ENCODE measurements around the gene SPNS2.
A peak's percentile ranks its signal among the peaks of the same experiment; 100 is the strongest.

SPNS2 gene

GRCh38 chr17:4479982-4480751 is 18.5 kb upstream of the SPNS2 start:
- DNase-seq (ENCODE audit: insufficient read length, low spot score) (no peak), FAIRE-seq (no peak)

- DNase-seq (ENCODE audit: insufficient read length, low spot score), result no peak
- FAIRE-seq, result no peak
These were observed 17.5 kb upstream of the SPNS2 start for GRCh38 chr17:4480929-4481898.

GRCh38 chr17:4482338-4483011 is 16.2 kb upstream of the SPNS2 start:
- DNase-seq (ENCODE audit: insufficient read length, low spot score) (no peak), FAIRE-seq (no peak)

GRCh38 chr17:4483012-4483840 is 15.5 kb upstream of the SPNS2 start:
- DNase-seq (ENCODE audit: insufficient read length, low spot score) (no peak), FAIRE-seq (no peak)

GRCh38 chr17:4485676-4486646 is 12.7 kb upstream of the SPNS2 start:
- FAIRE-seq (no peak), DNase-seq (ENCODE audit: insufficient read length, low spot score) (no peak)

- FAIRE-seq, result no peak
These were observed 11.4 kb upstream of the SPNS2 start for GRCh38 chr17:4487296-4487695.

GRCh38 chr17:4487820-4488716 is 10.6 kb upstream of the SPNS2 start:
- DNase-seq (ENCODE audit: insufficient read length, low spot score), result no peak
- no peak for FAIRE-seq

More at GRCh38 chr17:4487296-4487695, 11.4 kb upstream of the SPNS2 start:
- DNase-seq (ENCODE audit: insufficient read length, low spot score), result no peak

- FAIRE-seq (no peak), DNase-seq (ENCODE audit: insufficient read length, low spot score) (no peak)
These were observed 9.6 kb upstream of the SPNS2 start for GRCh38 chr17:4488989-4489595.

- DNase-seq (ENCODE audit: insufficient read length, low spot score), result no peak
- no peak for FAIRE-seq
These were observed 8.5 kb upstream of the SPNS2 start for GRCh38 chr17:4490109-4490591.

- no peak for FAIRE-seq
- DNase-seq (ENCODE audit: insufficient read length, low spot score), result no peak
These were observed 8.0 kb upstream of the SPNS2 start for GRCh38 chr17:4490637-4491061.

- FAIRE-seq (peak; percentile 4), DNase-seq (ENCODE audit: insufficient read length, low spot score) (peak; percentile 58)
These were observed 5.7 kb upstream of the SPNS2 start for GRCh38 chr17:4492721-4493561.

GRCh38 chr17:4497101-4497824 is 1.4 kb upstream of the SPNS2 start:
- peak; percentile 60 for DNase-seq (ENCODE audit: insufficient read length, low spot score)
- no peak for FAIRE-seq

GRCh38 chr17:4499431-4500190 is 930 bp downstream of the SPNS2 start:
- DNase-seq (ENCODE audit: insufficient read length, low spot score) (no peak), FAIRE-seq (no peak)

- no peak for DNase-seq (ENCODE audit: insufficient read length, low spot score)
- FAIRE-seq, result no peak
These were observed 1.5 kb downstream of the SPNS2 start for GRCh38 chr17:4500191-4500571.

- no peak for FAIRE-seq
These were observed 2.7 kb downstream of the SPNS2 start for GRCh38 chr17:4501295-4501949.

More at GRCh38 chr17:4501295-4501949, 2.7 kb downstream of the SPNS2 start:
- no peak for DNase-seq (ENCODE audit: insufficient read length, low spot score)

Measured in HTR-8/SVneo (cell line).